ENCODE measurements around the gene SNTB2. TPM values are rescaled to one million over a fixed set of nuclear protein-coding genes. Genes with fewer than 3 reads are reported as not detected.

Gene SNTB2
- polyA plus RNA-seq, 1 of the 3 experiments (the other 2 are of a cell fraction) = 13.0 TPM

- Histone ChIP-seq H3K4me1 (ENCODE audit: control insufficient read depth in 1 of 2, insufficient read depth in 2 of 2, low read depth in 1 of 2, low read length in 1 of 2) (peaks cover 10 to 11% of the 10 kb centered on the region in 2 experiments; a peak in 3 of 4 replicates), H3K9ac (no peak overlapping the region), H3K9me2 (no peaks in the 10 kb centered on the region), H4K20me1 (ENCODE audit: insufficient read depth) (no peaks in the 10 kb centered on the region), H3K9me3 (no peaks in the 10 kb centered on the region), H2AFZ (ENCODE audit: low read depth) (no peak overlapping the region), H3K27ac (ENCODE audit: low read depth in 2 of 2, low read length in 1 of 2) (no peak overlapping the region), H3K36me3 (replicated peaks in 1 of 2; ENCODE audit: control insufficient read depth in 1 of 2, insufficient read depth in 2 of 2, low read length in 1 of 2) (peaks cover 22 to 40% of the 10 kb centered on the region in 2 experiments), H3K4me3 (ENCODE audit: low read depth in 2 of 2, low read length in 1 of 2) (no peak overlapping the region), H3K79me2 (ENCODE audit: insufficient read depth) (peaks cover 43% of the 10 kb centered on the region), H3K27me3 (ENCODE audit: insufficient read depth) (no peaks in the 10 kb centered on the region), H3F3A (replicated peaks; ENCODE audit: insufficient read depth) (peaks cover 14% of the 10 kb centered on the region), H3K4me2 (no peak overlapping the region)
- no peak for TF ChIP-seq SMC3 (IDR thresholded peaks at IDR 0.05; ENCODE audit: low read depth, low read length)
- ChIA-PET CTCF (no interaction called here), POLR2A (interaction anchor here (1.0 kb wide), 1 partner anchor 9 kb away, joined by 3 read pairs; no protein-coding TSS in a partner anchor)
- no peak for DNase-seq
- 96% methylated on average over 5 of the region's 5 CpGs for WGBS (ENCODE audit: low lambda C conversion rate)
Observed at GRCh38 chr16:69344171-69344570, 157.2 kb downstream of the SNTB2 start.

DNA sequence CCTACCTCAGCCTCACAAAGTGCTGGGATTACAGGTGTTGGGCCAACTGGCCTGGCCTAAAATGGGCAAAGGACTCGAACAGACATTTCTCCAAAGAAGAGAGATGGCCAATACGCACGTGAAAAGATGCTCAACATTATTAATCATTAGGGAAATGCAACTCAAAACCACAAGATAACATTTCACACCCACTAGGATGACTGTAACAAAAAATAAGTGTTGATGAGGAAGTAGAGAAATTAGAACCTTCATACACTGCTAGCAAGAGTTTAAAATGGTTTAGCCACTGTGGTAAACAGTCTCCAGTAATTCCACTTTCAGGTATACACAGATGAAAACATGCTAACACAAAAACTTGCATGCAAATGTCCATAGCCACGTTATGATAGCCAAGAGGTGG lies 159.0 kb downstream of the SNTB2 start:
- Histone ChIP-seq H3K4me1 (ENCODE audit: control insufficient read depth in 1 of 2, insufficient read depth in 2 of 2, low read depth in 1 of 2, low read length in 1 of 2) (peaks cover 4 to 9% of the 10 kb centered on the region in 2 experiments; a peak in 3 of 4 replicates), H2AFZ (ENCODE audit: low read depth) (no peak overlapping the region), H3K9me3 (no peaks in the 10 kb centered on the region), H3F3A (replicated peaks; ENCODE audit: insufficient read depth) (peaks cover 8% of the 10 kb centered on the region), H3K27me3 (ENCODE audit: insufficient read depth) (no peaks in the 10 kb centered on the region), H3K4me3 (ENCODE audit: low read depth in 2 of 2, low read length in 1 of 2) (no peak overlapping the region), H3K79me2 (ENCODE audit: insufficient read depth) (peaks cover 30% of the 10 kb centered on the region), H4K20me1 (ENCODE audit: insufficient read depth) (no peaks in the 10 kb centered on the region), H3K9me2 (no peaks in the 10 kb centered on the region), H3K27ac (ENCODE audit: low read depth in 2 of 2, low read length in 1 of 2) (no peak overlapping the region), H3K4me2 (no peak overlapping the region), H3K36me3 (replicated peaks in 1 of 2; ENCODE audit: control insufficient read depth in 1 of 2, insufficient read depth in 2 of 2, low read length in 1 of 2) (peaks cover 22 to 36% of the 10 kb centered on the region in 2 experiments), H3K9ac (no peak overlapping the region)
- WGBS (ENCODE audit: low lambda C conversion rate) = 97% methylated on average over 4 of the region's 4 CpGs
- DNase-seq = no peak
- POLR2A ChIA-PET = no interaction called here
- CTCF ChIA-PET = no interaction called here
- TF ChIP-seq EZH2phosphoT487 (IDR thresholded peaks at IDR 0.05; ENCODE audit: borderline replicate concordance, low read depth) = no peak
- TF ChIP-seq RCOR1 (IDR thresholded peaks at IDR 0.05; ENCODE audit: low read length) = no peak
- TF ChIP-seq CHD2 (IDR thresholded peaks at IDR 0.05; ENCODE audit: low read length, partially characterized antibody) = no peak
- no peak for TF ChIP-seq YY1 (IDR thresholded peaks at IDR 0.05; ENCODE audit: low read depth)
- TF ChIP-seq FOSL2 (IDR thresholded peaks at IDR 0.05; ENCODE audit: borderline replicate concordance, low read depth) = no peak
- no peak for TF ChIP-seq TAF1 (IDR thresholded peaks at IDR 0.05; ENCODE audit: borderline replicate concordance, low read depth, low read length)
- no peak for TF ChIP-seq JUND (IDR thresholded peaks at IDR 0.05)
- no peak for TF ChIP-seq FOXM1 (IDR thresholded peaks at IDR 0.05; ENCODE audit: low read depth)
- no peak for TF ChIP-seq NRF1 (IDR thresholded peaks at IDR 0.05; ENCODE audit: low read depth, low read length)
- TF ChIP-seq RXRA (IDR thresholded peaks at IDR 0.05; ENCODE audit: borderline replicate concordance, low read depth) = no peak
- TF ChIP-seq, protein P1, sequence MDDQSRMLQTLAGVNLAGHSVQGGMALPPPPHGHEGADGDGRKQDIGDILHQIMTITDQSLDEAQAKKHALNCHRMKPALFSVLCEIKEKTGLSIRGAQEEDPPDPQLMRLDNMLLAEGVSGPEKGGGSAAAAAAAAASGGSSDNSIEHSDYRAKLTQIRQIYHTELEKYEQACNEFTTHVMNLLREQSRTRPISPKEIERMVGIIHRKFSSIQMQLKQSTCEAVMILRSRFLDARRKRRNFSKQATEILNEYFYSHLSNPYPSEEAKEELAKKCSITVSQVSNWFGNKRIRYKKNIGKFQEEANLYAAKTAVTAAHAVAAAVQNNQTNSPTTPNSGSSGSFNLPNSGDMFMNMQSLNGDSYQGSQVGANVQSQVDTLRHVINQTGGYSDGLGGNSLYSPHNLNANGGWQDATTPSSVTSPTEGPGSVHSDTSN (IDR thresholded peaks at IDR 0.05) = no peak
- TF ChIP-seq TCF12 (IDR thresholded peaks at IDR 0.05) = no peak
- no peak for TF ChIP-seq GATA2 (CRISPR knock-in tag; IDR thresholded peaks at IDR 0.05)
- TF ChIP-seq, protein P2, sequence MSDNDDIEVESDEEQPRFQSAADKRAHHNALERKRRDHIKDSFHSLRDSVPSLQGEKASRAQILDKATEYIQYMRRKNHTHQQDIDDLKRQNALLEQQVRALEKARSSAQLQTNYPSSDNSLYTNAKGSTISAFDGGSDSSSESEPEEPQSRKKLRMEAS (IDR thresholded peaks at IDR 0.05; ENCODE audit: low read depth) = no peak
- TF ChIP-seq SMC3 (IDR thresholded peaks at IDR 0.05; ENCODE audit: low read depth, low read length) = no peak
- TF ChIP-seq FOXJ3 (CRISPR knock-in tag; IDR thresholded peaks at IDR 0.05) = no peak
- TF ChIP-seq, protein P3, sequence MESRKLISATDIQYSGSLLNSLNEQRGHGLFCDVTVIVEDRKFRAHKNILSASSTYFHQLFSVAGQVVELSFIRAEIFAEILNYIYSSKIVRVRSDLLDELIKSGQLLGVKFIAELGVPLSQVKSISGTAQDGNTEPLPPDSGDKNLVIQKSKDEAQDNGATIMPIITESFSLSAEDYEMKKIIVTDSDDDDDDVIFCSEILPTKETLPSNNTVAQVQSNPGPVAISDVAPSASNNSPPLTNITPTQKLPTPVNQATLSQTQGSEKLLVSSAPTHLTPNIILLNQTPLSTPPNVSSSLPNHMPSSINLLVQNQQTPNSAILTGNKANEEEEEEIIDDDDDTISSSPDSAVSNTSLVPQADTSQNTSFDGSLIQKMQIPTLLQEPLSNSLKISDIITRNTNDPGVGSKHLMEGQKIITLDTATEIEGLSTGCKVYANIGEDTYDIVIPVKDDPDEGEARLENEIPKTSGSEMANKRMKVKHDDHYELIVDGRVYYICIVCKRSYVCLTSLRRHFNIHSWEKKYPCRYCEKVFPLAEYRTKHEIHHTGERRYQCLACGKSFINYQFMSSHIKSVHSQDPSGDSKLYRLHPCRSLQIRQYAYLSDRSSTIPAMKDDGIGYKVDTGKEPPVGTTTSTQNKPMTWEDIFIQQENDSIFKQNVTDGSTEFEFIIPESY (IDR thresholded peaks at IDR 0.05; ENCODE audit: borderline replicate concordance, low read depth) = no peak

All from SK-N-SH (cell line).